Endometrial microvascular endothelial cells (primary cell): Measurements from ENCODE around the gene TNIK. TPM values are rescaled to one million over a fixed set of nuclear protein-coding genes. Genes with fewer than 3 reads are reported as not detected.
"Not testable (repeated sequence)": the region's sequence is repeated elsewhere in the genome, so short reads cannot be mapped to it uniquely, and the experiment has no call there.

Source experiments
- in situ Hi-C: cut with HindIII; loops from 2 replicates; pipeline ENCODE4 v1.10.0; 2017; ENCODE audit warnings: low sequenced_read_pairs, low pct_unique_long_range_greater_than_20kb; ENCODE audit errors: inconsistent ontology term
- total RNA-seq: library from RNA; depleted of rRNA; stranded (reverse); fragments of >200 nt; gene quantifications from one replicate; pipeline ENCODE4 v1.2.3, GENCODE V29; 2015; ENCODE audit errors: inconsistent ontology term

Gene TNIK
- total RNA-seq, 1 donor from 2014 or later, result 22.9 TPM

- in situ Hi-C loops, result no loop called here
Observed at GRCh38 chr3:171376596-171376947, 83.6 kb downstream of the TNIK start.

- in situ Hi-C loops, result no loop called here
Observed at GRCh38 chr3:171375666-171376595, 84.3 kb downstream of the TNIK start.

GRCh38 chr3:171374661-171375285 is 85.4 kb downstream of the TNIK start:
- in situ Hi-C loops, result no loop called here

- in situ Hi-C loops, result no loop called here
Observed at GRCh38 chr3:171374260-171374659, 85.9 kb downstream of the TNIK start.

- in situ Hi-C loops, result no loop called here
Observed at GRCh38 chr3:171373711-171374110, 86.5 kb downstream of the TNIK start.

- in situ Hi-C loops, result no loop called here
Observed at GRCh38 chr3:171372694-171373093, 87.5 kb downstream of the TNIK start.

GRCh38 chr3:171371354-171371753 is 88.9 kb downstream of the TNIK start:
- in situ Hi-C loops, result no loop called here

GRCh38 chr3:171369156-171369555 is 91.0 kb downstream of the TNIK start:
- in situ Hi-C loops, result no loop called here

- in situ Hi-C loops, result not testable (repeated sequence)
Observed at GRCh38 chr3:171366738-171367137, 93.5 kb downstream of the TNIK start.

- in situ Hi-C loops, result no loop called here
Observed at GRCh38 chr3:171366043-171366442, 94.2 kb downstream of the TNIK start.

- in situ Hi-C loops, result no loop called here
Observed at GRCh38 chr3:171365489-171365888, 94.7 kb downstream of the TNIK start.

- in situ Hi-C loops, result no loop called here
Observed at GRCh38 chr3:171364500-171364899, 95.7 kb downstream of the TNIK start.

- in situ Hi-C loops, result no loop called here
Observed at GRCh38 chr3:171363202-171363601, 97.0 kb downstream of the TNIK start.

GRCh38 chr3:171362575-171362974 is 97.6 kb downstream of the TNIK start:
- in situ Hi-C loops, result no loop called here

GRCh38 chr3:171358881-171359198 is 101.4 kb downstream of the TNIK start:
- in situ Hi-C loops, result no loop called here

GRCh38 chr3:171358181-171358880 is 101.9 kb downstream of the TNIK start:
- in situ Hi-C loops, result no loop called here

- in situ Hi-C loops, result no loop called here
Observed at GRCh38 chr3:171357721-171358120, 102.5 kb downstream of the TNIK start.

GRCh38 chr3:171356251-171356650 is 104.0 kb downstream of the TNIK start:
- in situ Hi-C loops, result no loop called here

GRCh38 chr3:171354706-171355582 is 105.3 kb downstream of the TNIK start:
- in situ Hi-C loops, result no loop called here
